Measurements from ENCODE around the gene NDUFAF2.

GRCh38 chr5:61089351-61089750, 144.3 kb downstream of the NDUFAF2 start:
- TF ChIP-seq, protein P1, sequence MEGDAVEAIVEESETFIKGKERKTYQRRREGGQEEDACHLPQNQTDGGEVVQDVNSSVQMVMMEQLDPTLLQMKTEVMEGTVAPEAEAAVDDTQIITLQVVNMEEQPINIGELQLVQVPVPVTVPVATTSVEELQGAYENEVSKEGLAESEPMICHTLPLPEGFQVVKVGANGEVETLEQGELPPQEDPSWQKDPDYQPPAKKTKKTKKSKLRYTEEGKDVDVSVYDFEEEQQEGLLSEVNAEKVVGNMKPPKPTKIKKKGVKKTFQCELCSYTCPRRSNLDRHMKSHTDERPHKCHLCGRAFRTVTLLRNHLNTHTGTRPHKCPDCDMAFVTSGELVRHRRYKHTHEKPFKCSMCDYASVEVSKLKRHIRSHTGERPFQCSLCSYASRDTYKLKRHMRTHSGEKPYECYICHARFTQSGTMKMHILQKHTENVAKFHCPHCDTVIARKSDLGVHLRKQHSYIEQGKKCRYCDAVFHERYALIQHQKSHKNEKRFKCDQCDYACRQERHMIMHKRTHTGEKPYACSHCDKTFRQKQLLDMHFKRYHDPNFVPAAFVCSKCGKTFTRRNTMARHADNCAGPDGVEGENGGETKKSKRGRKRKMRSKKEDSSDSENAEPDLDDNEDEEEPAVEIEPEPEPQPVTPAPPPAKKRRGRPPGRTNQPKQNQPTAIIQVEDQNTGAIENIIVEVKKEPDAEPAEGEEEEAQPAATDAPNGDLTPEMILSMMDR (IDR thresholded peaks at IDR 0.05): no peak
- TF ChIP-seq POLR2A (IDR thresholded peaks at IDR 0.05): no peak

Data from uterus (tissue), 2 donors.